KOPT-K1 (cell line): ENCODE data around the gene SYCN.
"Not testable (repeated sequence)": the region's sequence is repeated elsewhere in the genome, so short reads cannot be mapped to it uniquely, and the experiment has no call there.

Experiments used
- H3K27ac ChIP-seq: fragments of 200-600 bp; sonication (generic); 2 replicates; pipeline ENCODE4 v1.5.1; 2016; ENCODE audit warnings: antibody characterized with exemption, mild to moderate bottlenecking, low read depth, low read length; ENCODE audit not compliant: poor library complexity, severe bottlenecking
- H3K36me3 ChIP-seq: fragments of 200-600 bp; sonication (generic); 2 replicates; pipeline ENCODE4 v1.5.1; 2017; ENCODE audit warnings: antibody characterized with exemption, mild to moderate bottlenecking, low read length, moderate library complexity; ENCODE audit not compliant: insufficient read depth
- H3K9me3 ChIP-seq: fragments of 200-600 bp; sonication (generic); 2 replicates; pipeline ENCODE4 v1.5.1; 2017; ENCODE audit warnings: antibody characterized with exemption, low read length, mild to moderate bottlenecking; ENCODE audit not compliant: insufficient read depth, poor library complexity, severe bottlenecking

SYCN gene, protein sequence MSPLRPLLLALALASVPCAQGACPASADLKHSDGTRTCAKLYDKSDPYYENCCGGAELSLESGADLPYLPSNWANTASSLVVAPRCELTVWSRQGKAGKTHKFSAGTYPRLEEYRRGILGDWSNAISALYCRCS

GRCh38 chr19:39203372-39204341 lies at the start of gene SYCN:
TSS of gene SYCN (minus strand) at chr19:39204263. CDS start at chr19:39204254, 9 bp downstream.
- Histone ChIP-seq H3K36me3 (no peaks in the 10 kb centered on the region), H3K27ac (no peak within 1 kb of the TSS), H3K9me3 (no peaks in the 10 kb centered on the region)

DNA sequence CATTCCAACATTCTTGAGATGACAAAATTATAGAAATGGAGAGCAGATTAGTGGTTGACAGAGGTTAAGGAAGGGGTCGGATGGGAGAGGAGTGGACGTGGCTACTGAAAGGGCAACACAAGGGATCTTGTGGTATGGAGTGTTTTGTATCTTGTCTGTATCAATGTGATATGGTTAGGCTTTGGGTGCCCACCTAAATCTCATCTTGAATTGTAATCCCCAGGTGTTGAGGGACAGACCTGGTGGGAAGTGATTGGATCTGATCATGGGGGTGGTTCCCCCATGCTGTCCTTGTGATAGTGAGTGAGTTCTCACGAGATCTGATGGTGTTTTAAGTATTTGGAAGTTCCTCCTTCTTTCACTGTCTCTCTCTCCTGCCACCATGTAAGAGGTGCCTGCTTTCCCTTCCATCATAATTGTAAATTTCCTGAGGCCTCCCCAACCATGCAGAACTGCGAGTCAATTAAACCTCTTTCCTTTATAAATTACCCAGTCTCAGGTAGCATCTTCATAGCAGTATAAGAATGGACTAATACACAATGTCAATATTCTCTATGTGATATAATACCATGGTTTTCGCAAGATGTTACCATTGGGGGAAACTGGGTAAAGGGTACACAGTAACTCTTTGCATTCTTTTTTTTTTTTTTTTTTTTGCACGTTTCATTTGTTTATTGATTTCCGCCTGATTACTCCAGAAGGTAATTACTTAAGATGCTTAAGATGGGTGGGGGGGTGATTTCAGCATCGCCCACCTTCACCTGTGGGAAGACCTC lies 49.5 kb upstream of the SYCN start:
- Histone ChIP-seq H3K27ac (no peak overlapping the region), H3K9me3 (no peaks in the 10 kb centered on the region), H3K36me3 (no peaks in the 10 kb centered on the region)

GRCh38 chr19:39252458-39252857 lies 48.4 kb upstream of the SYCN start:
- H3K36me3 ChIP-seq: no peaks in the 10 kb centered on the region
- H3K9me3 ChIP-seq: no peaks in the 10 kb centered on the region
- H3K27ac ChIP-seq: peak overlapping the region; percentile 5

DNA sequence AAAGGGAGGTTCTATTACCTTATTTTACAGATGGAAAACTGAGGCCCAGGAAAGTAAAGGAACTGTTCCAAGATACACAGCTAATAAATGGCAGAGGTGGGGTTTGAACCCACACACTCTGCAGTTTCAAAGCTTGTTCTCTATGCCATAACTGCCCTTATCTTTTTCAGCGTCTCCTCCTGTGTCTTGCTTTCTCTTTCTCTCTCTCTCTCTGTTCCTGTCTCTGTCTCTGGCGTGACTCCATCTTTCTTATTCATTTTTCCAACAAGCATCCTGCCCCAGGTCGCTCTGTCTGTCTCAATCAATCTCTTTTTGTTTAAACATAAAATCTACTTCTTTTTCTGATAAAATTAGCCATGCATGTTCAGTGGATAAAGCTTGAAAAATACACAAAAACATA lies 47.8 kb upstream of the SYCN start:
- Histone ChIP-seq H3K9me3 (no peaks in the 10 kb centered on the region), H3K36me3 (no peaks in the 10 kb centered on the region), H3K27ac (no peak overlapping the region)

DNA sequence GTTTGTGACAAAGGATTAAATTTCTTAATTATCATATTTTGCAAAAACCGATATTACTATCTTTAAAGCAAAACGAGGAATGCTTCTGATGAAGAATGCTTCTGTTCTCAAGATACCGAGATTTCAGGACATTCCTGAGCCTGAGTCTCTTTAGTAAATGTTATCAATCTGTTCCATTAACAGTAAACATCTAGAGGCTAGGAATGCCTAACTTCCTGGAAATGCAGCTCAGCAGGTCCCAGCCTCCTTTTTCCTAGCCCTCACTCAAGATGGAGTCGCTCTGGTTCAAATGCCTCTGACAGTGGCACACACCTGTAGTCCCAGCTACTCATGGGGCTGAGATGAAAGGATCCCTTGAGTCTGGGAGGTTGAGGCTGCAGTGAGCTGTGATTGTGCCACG lies 47.0 kb upstream of the SYCN start:
- no peaks in the 10 kb centered on the region for H3K36me3 ChIP-seq
- H3K9me3 ChIP-seq: no peaks in the 10 kb centered on the region
- no peak overlapping the region for H3K27ac ChIP-seq

GRCh38 chr19:39248806-39249205 lies 44.7 kb upstream of the SYCN start, which contains the start of gene IFNL4:
TSS of gene IFNL4 (minus strand) at chr19:39248856.
- H3K9me3 ChIP-seq: no peaks in the 10 kb centered on the region
- H3K36me3 ChIP-seq: no peaks in the 10 kb centered on the region
- no peak within 1 kb of the TSS for H3K27ac ChIP-seq

- Histone ChIP-seq H3K36me3 (no peaks in the 10 kb centered on the region), H3K27ac (no peak overlapping the region), H3K9me3 (no peaks in the 10 kb centered on the region)
Observed at GRCh38 chr19:39247701-39248664, 43.9 kb upstream of the SYCN start.

DNA sequence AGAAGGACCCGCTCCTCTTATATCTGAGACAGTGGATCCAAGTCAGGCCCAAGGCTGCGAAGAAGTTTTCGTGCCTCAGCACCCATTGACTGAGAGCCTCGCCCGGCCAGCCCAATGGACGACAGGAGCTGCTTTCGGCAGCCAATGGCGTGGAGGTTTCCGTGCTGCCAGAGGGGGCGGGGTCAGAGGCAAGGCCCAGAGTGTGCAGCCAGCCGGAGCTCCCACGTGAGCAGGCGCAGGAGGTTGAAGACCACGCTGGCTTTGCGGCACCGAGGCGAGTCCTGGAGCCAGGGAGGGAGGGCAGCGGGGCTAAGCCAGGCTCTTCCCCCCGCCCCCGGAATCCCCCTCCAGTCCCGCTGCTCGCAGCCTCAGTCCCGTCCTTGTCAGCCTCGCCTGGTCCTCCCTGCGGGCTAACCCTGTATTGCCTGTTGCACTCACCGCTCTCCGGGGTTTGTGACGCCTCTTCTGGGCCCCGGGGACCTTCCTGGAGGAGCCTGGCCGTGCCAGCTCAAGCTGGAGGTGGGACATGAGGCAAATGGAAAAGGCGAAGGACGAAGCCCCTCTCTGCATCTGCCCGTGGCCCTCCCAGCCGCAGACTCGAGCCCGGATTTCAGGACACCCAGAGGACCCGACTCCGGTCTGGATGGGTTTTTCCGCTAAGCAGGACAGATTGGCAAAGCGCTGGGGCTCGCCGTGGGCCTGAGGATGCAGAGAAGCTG lies 43.0 kb upstream of the SYCN start:
- H3K27ac ChIP-seq: no peak overlapping the region
- H3K36me3 ChIP-seq: no peaks in the 10 kb centered on the region
- no peaks in the 10 kb centered on the region for H3K9me3 ChIP-seq

DNA sequence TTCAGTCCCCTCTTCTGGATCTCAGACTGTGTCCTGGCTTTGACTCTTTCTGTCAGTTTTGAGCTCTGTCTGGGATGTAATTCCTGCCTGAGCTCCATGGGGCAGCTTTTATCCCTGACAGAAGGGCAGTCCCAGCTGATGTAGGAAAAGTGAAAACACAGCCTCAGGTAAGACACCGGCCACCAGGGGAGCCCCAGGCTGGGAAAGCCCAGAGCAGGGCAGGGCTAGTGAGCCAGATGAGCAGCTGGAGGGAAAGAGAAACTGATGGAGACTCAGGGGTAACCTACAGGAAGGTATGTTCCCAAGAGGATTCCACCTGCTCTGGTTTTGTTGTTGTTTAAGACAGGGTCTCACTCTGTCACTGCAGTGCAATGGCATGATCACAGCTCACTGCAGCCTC lies 41.1 kb upstream of the SYCN start:
- H3K36me3 ChIP-seq, H3K9me3 ChIP-seq, H3K27ac ChIP-seq: not testable (repeated sequence)

DNA sequence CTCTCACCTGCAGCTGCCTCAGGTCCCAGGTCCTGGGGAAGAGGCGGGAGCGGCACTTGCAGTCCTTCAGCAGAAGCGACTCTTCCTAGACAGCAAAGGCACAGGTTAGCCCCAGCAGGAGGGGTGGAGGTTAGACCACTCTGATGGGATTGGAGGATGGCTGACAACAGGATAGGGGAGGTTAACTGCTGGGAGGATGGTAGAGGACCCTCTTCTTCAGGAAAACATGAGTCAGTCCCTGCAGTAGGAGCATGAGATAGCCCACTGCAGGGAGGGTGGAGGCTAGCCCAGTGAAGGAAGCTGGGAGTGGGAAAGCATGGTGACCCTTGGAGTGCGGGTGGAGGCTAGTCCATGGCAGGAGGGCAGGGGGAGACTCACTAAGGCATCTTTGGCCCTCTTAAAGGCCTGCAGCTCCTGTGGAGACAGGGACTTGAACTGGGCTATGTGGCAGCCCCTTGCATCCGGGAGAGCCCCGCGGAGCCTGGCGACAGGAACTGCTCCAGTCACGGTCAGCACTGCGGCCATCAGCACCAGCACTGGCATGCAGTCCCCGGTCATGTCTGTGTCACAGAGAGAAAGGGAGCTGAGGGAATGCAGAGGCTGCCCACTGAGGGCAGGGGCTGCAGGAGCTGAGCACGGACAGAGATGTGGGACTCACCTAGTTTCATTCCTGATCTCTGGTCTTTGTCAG lies 40.5 kb upstream of the SYCN start, which contains the start of gene IFNL3:
TSS of gene IFNL3 (minus strand) at position 597 of the 691 bp plus-strand sequence. CDS start at position 558, 39 bp downstream.
- not testable (repeated sequence) for H3K9me3 ChIP-seq, H3K27ac ChIP-seq, H3K36me3 ChIP-seq

DNA sequence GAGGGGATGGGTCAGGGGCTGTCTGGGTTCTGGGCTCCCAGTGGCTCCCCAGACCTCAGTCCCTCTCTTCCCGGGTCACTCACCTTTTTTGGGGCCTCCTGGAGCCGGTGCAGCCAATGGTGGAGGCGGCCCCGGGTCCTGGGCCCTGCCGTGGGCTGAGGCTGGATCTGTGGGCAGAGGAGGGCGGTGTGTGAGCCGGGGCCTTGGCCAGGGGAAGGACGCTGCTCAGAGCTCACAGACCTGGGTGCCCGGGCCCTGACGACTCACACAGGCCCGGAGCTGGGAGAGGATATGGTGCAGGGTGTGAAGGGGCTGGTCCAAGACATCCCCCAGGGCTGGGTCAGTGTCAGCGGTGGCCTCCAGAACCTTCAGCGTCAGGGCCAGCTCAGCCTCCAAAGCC lies 39.7 kb upstream of the SYCN start:
- H3K36me3 ChIP-seq, H3K9me3 ChIP-seq, H3K27ac ChIP-seq: not testable (repeated sequence)

- Histone ChIP-seq H3K36me3 (no peaks in the 10 kb centered on the region), H3K27ac (no peak overlapping the region), H3K9me3 (no peaks in the 10 kb centered on the region)
Observed at GRCh38 chr19:39240421-39240820, 36.4 kb upstream of the SYCN start.

- no peaks in the 10 kb centered on the region for H3K36me3 ChIP-seq
- H3K9me3 ChIP-seq: no peaks in the 10 kb centered on the region
- no peak overlapping the region for H3K27ac ChIP-seq
Observed at GRCh38 chr19:39238944-39239343, 34.9 kb upstream of the SYCN start.
